ENCODE data around the gene CGGBP1. TPM values are rescaled to one million over a fixed set of nuclear protein-coding genes. Genes with fewer than 3 reads are reported as not detected.

The CGGBP1 gene
- 10 to 100 TPM; 48.9 to 57.6 TPM for total RNA-seq

- Histone ChIP-seq H3K4me1 (replicated peaks) (no peaks in the 10 kb centered on the region), H3K27me3 (replicated peaks; ENCODE audit: insufficient read depth) (no peaks in the 10 kb centered on the region), H3K36me3 (no peaks in the 10 kb centered on the region), H3K27ac (peak within 1 kb of the TSS; percentile 94 to 98), H3K4me3 (peak within 1 kb of the TSS; percentile 90 to 93), H3K9me3 (no peaks in the 10 kb centered on the region)
- WGBS = under 1% methylated on average over 76 of the region's 76 CpGs
- peak; percentile 93 for TF ChIP-seq POLR2AphosphoS5 (IDR thresholded peaks at IDR 0.05)
- TF ChIP-seq POLR2A (IDR thresholded peaks at IDR 0.05) = peak; percentile 89
- TF ChIP-seq CTCF (IDR thresholded peaks at IDR 0.05) = peak in 1 of 4 experiments; percentile 3
- peak; percentile 98 for DNase-seq (ENCODE audit: low spot score)
- intact Hi-C loops (cut with DNase I) = loop anchor here (1.0 to 10.0 kb wide), 2 partner anchors 56 to 91 kb away; partner anchors contain the start of gene C3orf38
Observed at GRCh38 chr3:88058581-88059379, at the start of gene CGGBP1, which contains the start of gene ZNF654. Gene CGGBP1 (minus strand): TSS chr3:88059005. CDS start chr3:88055976, 3,029 bp downstream. Gene ZNF654 (plus strand): TSS chr3:88059255. CDS start chr3:88059320, 65 bp downstream.

GRCh38 chr3:88105325-88105724, 46.5 kb upstream of the CGGBP1 start:
- H3K9me3 ChIP-seq = no peaks in the 10 kb centered on the region
- no peaks in the 10 kb centered on the region for H3K4me1 ChIP-seq (replicated peaks)
- intact Hi-C loops (cut with DNase I) = no loop called here
- TF ChIP-seq POLR2A (IDR thresholded peaks at IDR 0.05) = no peak
- no peaks in the 10 kb centered on the region for H3K36me3 ChIP-seq
- no peaks in the 10 kb centered on the region for H3K27me3 ChIP-seq (replicated peaks; ENCODE audit: insufficient read depth)
- no peak for DNase-seq (ENCODE audit: low spot score)
- no peak overlapping the region for H3K4me3 ChIP-seq
- no peak overlapping the region for H3K27ac ChIP-seq

- Histone ChIP-seq H3K36me3 (no peaks in the 10 kb centered on the region), H3K4me1 (replicated peaks) (no peaks in the 10 kb centered on the region), H3K27ac (no peak overlapping the region), H3K27me3 (replicated peaks; ENCODE audit: insufficient read depth) (no peaks in the 10 kb centered on the region), H3K9me3 (no peaks in the 10 kb centered on the region), H3K4me3 (no peak overlapping the region)
- TF ChIP-seq CTCF (IDR thresholded peaks at IDR 0.05) (no peak), POLR2AphosphoS5 (IDR thresholded peaks at IDR 0.05) (no peak), POLR2A (IDR thresholded peaks at IDR 0.05) (no peak)
- DNase-seq (ENCODE audit: low spot score) = no peak
- intact Hi-C loops (cut with DNase I) = no loop called here
- 100% methylated on average over 1 of the region's 1 CpG for WGBS
Observed at GRCh38 chr3:88101142-88101541, 42.3 kb upstream of the CGGBP1 start.

GRCh38 chr3:88093266-88093665, 34.5 kb upstream of the CGGBP1 start:
- Histone ChIP-seq H3K4me3 (no peak overlapping the region), H3K27me3 (replicated peaks; ENCODE audit: insufficient read depth) (no peaks in the 10 kb centered on the region), H3K4me1 (replicated peaks) (no peaks in the 10 kb centered on the region), H3K36me3 (no peaks in the 10 kb centered on the region), H3K27ac (no peak overlapping the region), H3K9me3 (no peaks in the 10 kb centered on the region)
- intact Hi-C loops (cut with DNase I) = no loop called here
- TF ChIP-seq POLR2A (IDR thresholded peaks at IDR 0.05) (no peak), POLR2AphosphoS5 (IDR thresholded peaks at IDR 0.05) (no peak), CTCF (IDR thresholded peaks at IDR 0.05) (no peak)
- no peak for DNase-seq (ENCODE audit: low spot score)
- WGBS = 60% methylated on average over 1 of the region's 1 CpG

- Histone ChIP-seq H3K27ac (no peak overlapping the region), H3K27me3 (replicated peaks; ENCODE audit: insufficient read depth) (no peaks in the 10 kb centered on the region), H3K36me3 (no peaks in the 10 kb centered on the region), H3K4me3 (no peak overlapping the region), H3K9me3 (no peaks in the 10 kb centered on the region), H3K4me1 (replicated peaks) (no peaks in the 10 kb centered on the region)
- no peak for TF ChIP-seq POLR2A (IDR thresholded peaks at IDR 0.05)
- no peak for TF ChIP-seq CTCF (IDR thresholded peaks at IDR 0.05)
- TF ChIP-seq POLR2AphosphoS5 (IDR thresholded peaks at IDR 0.05) = no peak
- intact Hi-C loops (cut with DNase I) = no loop called here
- DNase-seq (ENCODE audit: low spot score) = no peak
Observed at GRCh38 chr3:88092270-88092669, 33.5 kb upstream of the CGGBP1 start.
